Liver (tissue), 9 donors: ENCODE measurements around the gene TAF8. TPM values are rescaled to one million over a fixed set of nuclear protein-coding genes. Genes with fewer than 3 reads are reported as not detected.

ENCODE experiments used
- DNase-seq: peaks from one replicate; pipeline ENCODE4 v3.0.0-alpha.2; 2017; ENCODE audit warnings: low spot score
- H3K27ac ChIP-seq, 2 donors: one replicate each; pipeline ENCODE4 v1.7.0; 2013; ENCODE audit warnings: inconsistent platforms in 2 of 2, low read length in 2 of 2, control low read depth in 1 of 2, low read depth in 1 of 2, mild to moderate bottlenecking in 1 of 2
- H3K27me3 ChIP-seq, 4 donors: one replicate each; pipeline versions ENCODE4 v1.6.1 to v1.7.0; 2013; ENCODE audit warnings: low read length in 3 of 4, inconsistent platforms in 1 of 4, mild to moderate bottlenecking in 1 of 4, moderate library complexity in 1 of 4; ENCODE audit not compliant: control insufficient read depth in 4 of 4, insufficient read depth in 4 of 4
- H3K36me3 ChIP-seq, 4 donors: one replicate each; pipeline versions ENCODE4 v1.6.1 to v1.7.0; 2013; ENCODE audit warnings: low read length in 3 of 4, mild to moderate bottlenecking in 3 of 4, low read depth in 1 of 4, moderate library complexity in 1 of 4; ENCODE audit not compliant: control insufficient read depth in 4 of 4, insufficient read depth in 3 of 4
- H3K4me1 ChIP-seq, 4 donors: one replicate each; pipeline versions ENCODE4 v1.6.1 to v1.7.0; 2013; ENCODE audit warnings: low read length in 3 of 4, mild to moderate bottlenecking in 3 of 4, moderate library complexity in 1 of 4; ENCODE audit not compliant: control insufficient read depth in 4 of 4, insufficient read depth in 4 of 4
- H3K4me3 ChIP-seq, 3 donors: one replicate each; pipeline versions ENCODE4 v1.6.1 to v1.7.0; 2013; ENCODE audit warnings: low read length in 3 of 3, control low read depth in 1 of 3, low read depth in 1 of 3, mild to moderate bottlenecking in 1 of 3
- H3K9ac ChIP-seq, 2 donors: one replicate each; pipeline ENCODE4 v1.7.0; 2013; ENCODE audit warnings: low read length in 2 of 2, mild to moderate bottlenecking in 2 of 2, moderate library complexity in 2 of 2, control low read depth in 1 of 2, low read depth in 1 of 2
- H3K9me3 ChIP-seq, 4 donors: one replicate each; pipeline versions ENCODE4 v1.6.1 to v1.7.0; 2013; ENCODE audit warnings: low read length in 3 of 4; ENCODE audit not compliant: control insufficient read depth in 4 of 4
- EGR1 ChIP-seq, 2 donors: IDR thresholded peaks; 2 replicates each; pipeline ENCODE4 v1.6.1; 2016 to 2018; ENCODE audit warnings: antibody characterized with exemption in 2 of 2, low read depth in 2 of 2
- FOXA1 ChIP-seq: IDR thresholded peaks from 2 replicates; pipeline ENCODE4 v1.6.1; 2016; ENCODE audit warnings: antibody characterized with exemption
- FOXA2 ChIP-seq: IDR thresholded peaks from 2 replicates; pipeline ENCODE4 v1.6.1; 2016; ENCODE audit warnings: antibody characterized with exemption
- GABPA ChIP-seq, 2 donors: IDR thresholded peaks in 1 of 2; conservative IDR thresholded peaks in 1 of 2; 2 replicates each; pipeline ENCODE4 v1.6.1; 2016; ENCODE audit warnings: antibody characterized with exemption in 2 of 2, mild to moderate bottlenecking in 1 of 2, moderate library complexity in 1 of 2
- HNF4A ChIP-seq, 2 donors: conservative IDR thresholded peaks; 2 replicates each; pipeline ENCODE4 v1.6.1; 2016; ENCODE audit warnings: antibody characterized with exemption in 2 of 2, mild to moderate bottlenecking in 2 of 2
- HNF4G ChIP-seq: IDR thresholded peaks from 2 replicates; pipeline ENCODE4 v1.6.1; 2016; ENCODE audit warnings: antibody characterized with exemption
- JUND ChIP-seq, 2 donors: IDR thresholded peaks; 2 replicates each; pipeline ENCODE4 v1.6.1; 2016; ENCODE audit warnings: antibody characterized with exemption in 2 of 2
- MAX ChIP-seq: IDR thresholded peaks from 2 replicates; pipeline ENCODE4 v1.6.1; 2016; ENCODE audit warnings: antibody characterized with exemption
- NR2F2 ChIP-seq: IDR thresholded peaks from 2 replicates; pipeline ENCODE4 v1.6.1; 2016; ENCODE audit warnings: antibody characterized with exemption
- RAD21 ChIP-seq, 2 donors: IDR thresholded peaks; 2 replicates each; pipeline ENCODE4 v1.6.1; 2016; ENCODE audit warnings: antibody characterized with exemption in 2 of 2, mild to moderate bottlenecking in 2 of 2
- RXRA ChIP-seq, 2 donors: IDR thresholded peaks; 2 replicates each; pipeline ENCODE4 v1.6.1; 2017 to 2018; ENCODE audit warnings: antibody characterized with exemption in 2 of 2, mild to moderate bottlenecking in 1 of 2
- SP1 ChIP-seq: IDR thresholded peaks from 2 replicates; pipeline ENCODE4 v1.6.1; 2018; ENCODE audit warnings: antibody characterized with exemption, mild to moderate bottlenecking
- TAF1 ChIP-seq: conservative IDR thresholded peaks from 2 replicates; pipeline ENCODE4 v1.6.1; 2016; ENCODE audit warnings: antibody characterized with exemption, mild to moderate bottlenecking
- YY1 ChIP-seq: IDR thresholded peaks from 2 replicates; pipeline ENCODE4 v1.6.1; 2016; ENCODE audit warnings: antibody characterized with exemption, mild to moderate bottlenecking
- WGBS: extraction: QIAGEN DNeasy Blood & Tissue Kit; methylation state at CpG from one replicate; pipeline ENCODE4 v1.1.7; 2013; 5-methylcytosine and 5-hydroxymethylcytosine counted together
- polyA plus RNA-seq, 2 donors: library from polyadenylated mRNA; stranded (reverse) in 1 of 2; unstranded in 1 of 2; fragments of 200-250 nt in 1 of 2; fragments of >200 nt in 1 of 2; fragmentation: Nextera tagmentation in 1 of 2; extraction: Ambion mirVana in 1 of 2; gene quantifications; one replicate each; pipeline versions ENCODE4 v1.2.1 to v1.2.3, GENCODE V29; 2013 to 2015
- total RNA-seq, 2 donors: library from RNA; depleted of rRNA; stranded (reverse); fragments of >200 nt; gene quantifications; one replicate each; pipeline ENCODE4 v1.2.3, GENCODE V29; 2014
- TF ChIP-seq, protein P1 (sequence below): IDR thresholded peaks from 2 replicates; pipeline ENCODE4 v1.6.1; 2016; ENCODE audit warnings: antibody characterized with exemption, mild to moderate bottlenecking
- TF ChIP-seq, protein P2 (sequence below): IDR thresholded peaks from 2 replicates; pipeline ENCODE4 v1.6.1; 2016; ENCODE audit warnings: antibody characterized with exemption
- TF ChIP-seq, protein P3 (sequence below): fragments of 150-350 bp; IDR thresholded peaks from 2 replicates; pipeline ENCODE4 v1.5.1; 2017; ENCODE audit warnings: improper control_type of control experiment, low read depth, low read length; ENCODE audit not compliant: missing input control
- TF ChIP-seq, protein P4 (sequence below): IDR thresholded peaks from 2 replicates; pipeline ENCODE4 v1.6.1; 2016; ENCODE audit warnings: antibody characterized with exemption
- donor health status: healthy.
- donor health status: healthy.
- donor health status: healthy.
- donor health status: healthy.
- donor health status: healthy.

TAF8 gene
- 10 to 100 TPM in 1 of 2 donors, 1 to 10 TPM in 1; 9.0 to 11.3 TPM for total RNA-seq
- 1 to 10 TPM; 3.9 to 5.9 TPM for polyA plus RNA-seq

DNA sequence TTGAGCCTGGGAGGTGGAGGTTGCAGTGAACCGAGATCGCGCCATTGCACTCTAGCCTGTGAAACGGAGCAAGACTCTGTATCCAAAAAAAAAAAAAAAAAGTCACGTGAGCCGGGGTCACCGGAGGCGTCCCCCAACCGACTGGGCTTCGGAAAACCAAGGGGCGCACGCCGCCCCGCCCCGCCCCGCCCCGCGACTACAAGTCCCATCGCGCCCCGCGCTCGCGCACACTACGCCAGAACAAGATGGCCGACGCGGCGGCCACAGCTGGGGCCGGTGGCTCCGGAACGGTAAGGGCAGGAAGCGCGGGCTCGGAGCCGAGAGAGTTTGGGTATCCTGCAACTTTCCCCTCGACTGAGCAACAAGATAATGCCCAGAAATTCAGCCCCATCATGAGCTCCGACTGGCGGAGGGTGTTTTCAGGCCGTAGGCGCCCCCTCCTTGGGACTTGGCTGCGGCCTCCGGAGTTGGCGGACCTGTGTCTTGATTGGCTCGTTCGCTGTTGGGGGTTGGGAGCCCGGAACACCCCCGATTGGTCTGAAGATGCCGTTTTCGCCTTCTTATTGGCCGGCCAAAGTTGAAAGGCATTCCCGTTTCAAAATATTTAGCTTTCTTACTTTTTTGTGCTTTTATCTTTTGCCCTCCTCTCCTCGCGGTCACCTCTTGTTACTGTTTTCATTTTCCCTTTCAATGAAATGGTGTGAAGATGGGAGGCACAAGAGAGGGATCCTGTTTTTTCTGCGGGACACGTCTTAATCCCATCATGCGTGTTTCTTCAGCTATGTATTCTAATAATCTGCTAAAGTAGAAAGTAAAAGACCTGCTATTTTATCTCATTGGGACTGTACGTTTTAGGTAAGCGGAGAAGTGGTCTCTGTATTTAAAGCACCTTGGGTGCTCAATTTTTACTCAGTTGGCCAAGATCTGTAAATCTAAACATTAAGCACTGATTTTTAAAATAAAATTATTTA, at the start of gene TAF8:
TSS of gene TAF8 (plus strand) at position 228 of the 971 bp plus-strand sequence. CDS start at position 246, 18 bp downstream.
- Histone ChIP-seq H3K27ac (peak within 1 kb of the TSS; percentile 86 to 91), H3K9me3 (no peaks in the 10 kb centered on the region), H3K4me3 (peak within 1 kb of the TSS; percentile 74 to 98 (median 75)), H3K4me1 (peaks cover 1 to 42% (median 21%) of the 10 kb centered on the region in 4 donors), H3K27me3 (no peaks in the 10 kb centered on the region), H3K36me3 (peaks cover 1 to 14% (median 10%) of the 10 kb centered on the region in 4 donors), H3K9ac (peak within 1 kb of the TSS; percentile 77 to 94)
- peak; percentile 90 for DNase-seq
- WGBS, result 1% methylated on average over 59 of the region's 59 CpGs
- TF ChIP-seq HNF4A (conservative IDR thresholded peaks at IDR 0.05) (peak; percentile 34 to 47), HNF4G (no peak), RAD21 (IDR thresholded peaks at IDR 0.05) (peak in 1 of 2 donors; percentile 11), EGR1 (IDR thresholded peaks at IDR 0.05; ENCODE audit: low read depth in 2 of 2) (peak in 1 of 2 donors; percentile 36), SP1 (peak; percentile 69), FOXA2 (no peak), YY1 (peak; percentile 99), TAF1 (peak; percentile 79), RXRA (IDR thresholded peaks at IDR 0.05) (peak; percentile 20 to 58), NR2F2 (peak; percentile 22), JUND (IDR thresholded peaks at IDR 0.05) (peak; percentile 27 to 37), MAX (no peak), GABPA (IDR thresholded peaks at IDR 0.05 in 1 of 2, conservative IDR thresholded peaks at IDR 0.05 in 1 of 2) (peak; percentile 12 to 64), FOXA1 (no peak)
- TF ChIP-seq, protein P1, sequence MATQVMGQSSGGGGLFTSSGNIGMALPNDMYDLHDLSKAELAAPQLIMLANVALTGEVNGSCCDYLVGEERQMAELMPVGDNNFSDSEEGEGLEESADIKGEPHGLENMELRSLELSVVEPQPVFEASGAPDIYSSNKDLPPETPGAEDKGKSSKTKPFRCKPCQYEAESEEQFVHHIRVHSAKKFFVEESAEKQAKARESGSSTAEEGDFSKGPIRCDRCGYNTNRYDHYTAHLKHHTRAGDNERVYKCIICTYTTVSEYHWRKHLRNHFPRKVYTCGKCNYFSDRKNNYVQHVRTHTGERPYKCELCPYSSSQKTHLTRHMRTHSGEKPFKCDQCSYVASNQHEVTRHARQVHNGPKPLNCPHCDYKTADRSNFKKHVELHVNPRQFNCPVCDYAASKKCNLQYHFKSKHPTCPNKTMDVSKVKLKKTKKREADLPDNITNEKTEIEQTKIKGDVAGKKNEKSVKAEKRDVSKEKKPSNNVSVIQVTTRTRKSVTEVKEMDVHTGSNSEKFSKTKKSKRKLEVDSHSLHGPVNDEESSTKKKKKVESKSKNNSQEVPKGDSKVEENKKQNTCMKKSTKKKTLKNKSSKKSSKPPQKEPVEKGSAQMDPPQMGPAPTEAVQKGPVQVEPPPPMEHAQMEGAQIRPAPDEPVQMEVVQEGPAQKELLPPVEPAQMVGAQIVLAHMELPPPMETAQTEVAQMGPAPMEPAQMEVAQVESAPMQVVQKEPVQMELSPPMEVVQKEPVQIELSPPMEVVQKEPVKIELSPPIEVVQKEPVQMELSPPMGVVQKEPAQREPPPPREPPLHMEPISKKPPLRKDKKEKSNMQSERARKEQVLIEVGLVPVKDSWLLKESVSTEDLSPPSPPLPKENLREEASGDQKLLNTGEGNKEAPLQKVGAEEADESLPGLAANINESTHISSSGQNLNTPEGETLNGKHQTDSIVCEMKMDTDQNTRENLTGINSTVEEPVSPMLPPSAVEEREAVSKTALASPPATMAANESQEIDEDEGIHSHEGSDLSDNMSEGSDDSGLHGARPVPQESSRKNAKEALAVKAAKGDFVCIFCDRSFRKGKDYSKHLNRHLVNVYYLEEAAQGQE, result peak; percentile 79
- TF ChIP-seq, protein P2, sequence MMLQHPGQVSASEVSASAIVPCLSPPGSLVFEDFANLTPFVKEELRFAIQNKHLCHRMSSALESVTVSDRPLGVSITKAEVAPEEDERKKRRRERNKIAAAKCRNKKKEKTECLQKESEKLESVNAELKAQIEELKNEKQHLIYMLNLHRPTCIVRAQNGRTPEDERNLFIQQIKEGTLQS, result no peak
- TF ChIP-seq, protein P3, sequence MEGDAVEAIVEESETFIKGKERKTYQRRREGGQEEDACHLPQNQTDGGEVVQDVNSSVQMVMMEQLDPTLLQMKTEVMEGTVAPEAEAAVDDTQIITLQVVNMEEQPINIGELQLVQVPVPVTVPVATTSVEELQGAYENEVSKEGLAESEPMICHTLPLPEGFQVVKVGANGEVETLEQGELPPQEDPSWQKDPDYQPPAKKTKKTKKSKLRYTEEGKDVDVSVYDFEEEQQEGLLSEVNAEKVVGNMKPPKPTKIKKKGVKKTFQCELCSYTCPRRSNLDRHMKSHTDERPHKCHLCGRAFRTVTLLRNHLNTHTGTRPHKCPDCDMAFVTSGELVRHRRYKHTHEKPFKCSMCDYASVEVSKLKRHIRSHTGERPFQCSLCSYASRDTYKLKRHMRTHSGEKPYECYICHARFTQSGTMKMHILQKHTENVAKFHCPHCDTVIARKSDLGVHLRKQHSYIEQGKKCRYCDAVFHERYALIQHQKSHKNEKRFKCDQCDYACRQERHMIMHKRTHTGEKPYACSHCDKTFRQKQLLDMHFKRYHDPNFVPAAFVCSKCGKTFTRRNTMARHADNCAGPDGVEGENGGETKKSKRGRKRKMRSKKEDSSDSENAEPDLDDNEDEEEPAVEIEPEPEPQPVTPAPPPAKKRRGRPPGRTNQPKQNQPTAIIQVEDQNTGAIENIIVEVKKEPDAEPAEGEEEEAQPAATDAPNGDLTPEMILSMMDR, result peak; percentile 26
- TF ChIP-seq, protein P4, sequence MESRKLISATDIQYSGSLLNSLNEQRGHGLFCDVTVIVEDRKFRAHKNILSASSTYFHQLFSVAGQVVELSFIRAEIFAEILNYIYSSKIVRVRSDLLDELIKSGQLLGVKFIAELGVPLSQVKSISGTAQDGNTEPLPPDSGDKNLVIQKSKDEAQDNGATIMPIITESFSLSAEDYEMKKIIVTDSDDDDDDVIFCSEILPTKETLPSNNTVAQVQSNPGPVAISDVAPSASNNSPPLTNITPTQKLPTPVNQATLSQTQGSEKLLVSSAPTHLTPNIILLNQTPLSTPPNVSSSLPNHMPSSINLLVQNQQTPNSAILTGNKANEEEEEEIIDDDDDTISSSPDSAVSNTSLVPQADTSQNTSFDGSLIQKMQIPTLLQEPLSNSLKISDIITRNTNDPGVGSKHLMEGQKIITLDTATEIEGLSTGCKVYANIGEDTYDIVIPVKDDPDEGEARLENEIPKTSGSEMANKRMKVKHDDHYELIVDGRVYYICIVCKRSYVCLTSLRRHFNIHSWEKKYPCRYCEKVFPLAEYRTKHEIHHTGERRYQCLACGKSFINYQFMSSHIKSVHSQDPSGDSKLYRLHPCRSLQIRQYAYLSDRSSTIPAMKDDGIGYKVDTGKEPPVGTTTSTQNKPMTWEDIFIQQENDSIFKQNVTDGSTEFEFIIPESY, result peak; percentile 23
